IPS-NIHi7 (cell line): ENCODE measurements around the gene AIP.
A peak's percentile ranks its signal among the peaks of the same experiment; 100 is the strongest.

ENCODE experiments used
- DNase-seq: peaks from one replicate; pipeline ENCODE4 v3.0.0; 2012; ENCODE audit warnings: mixed read lengths; ENCODE audit errors: extremely low spot score

Gene AIP

GRCh38 chr11:67482827-67483798 lies at the start of gene AIP:
TSS of gene AIP (plus strand) at chr11:67483026. CDS start at chr11:67483159, 133 bp downstream.
- DNase-seq = peak; percentile 99

GRCh38 chr11:67433536-67434394 lies 49.1 kb upstream of the AIP start:
- DNase-seq = no peak

- no peak for DNase-seq
Measured at GRCh38 chr11:67434395-67434881, 48.4 kb upstream of the AIP start.

GRCh38 chr11:67435031-67435726 lies 47.6 kb upstream of the AIP start:
- no peak for DNase-seq

- no peak for DNase-seq
Measured at GRCh38 chr11:67435727-67436458, 46.9 kb upstream of the AIP start.

GRCh38 chr11:67436459-67437081 lies 46.3 kb upstream of the AIP start:
- DNase-seq = peak; percentile 84

- DNase-seq = peak; percentile 44
Measured at GRCh38 chr11:67437082-67437808, 45.6 kb upstream of the AIP start, which contains the start of gene PTPRCAP. TSS of gene PTPRCAP (minus strand) at chr11:67437682. CDS start at chr11:67437619, 63 bp downstream.

- DNase-seq = no peak
Measured at GRCh38 chr11:67437809-67438157, 45.0 kb upstream of the AIP start.

GRCh38 chr11:67438158-67438902 lies 44.5 kb upstream of the AIP start:
- DNase-seq = no peak

GRCh38 chr11:67439321-67440228 lies 43.3 kb upstream of the AIP start:
- DNase-seq = no peak

GRCh38 chr11:67440229-67441097 lies 42.4 kb upstream of the AIP start:
- no peak for DNase-seq

GRCh38 chr11:67441098-67441563 lies 41.7 kb upstream of the AIP start:
- no peak for DNase-seq

- DNase-seq = no peak
Measured at GRCh38 chr11:67441731-67442351, 41.0 kb upstream of the AIP start.

- DNase-seq = no peak
Measured at GRCh38 chr11:67442504-67443404, 40.1 kb upstream of the AIP start.

GRCh38 chr11:67445515-67445914 lies 37.3 kb upstream of the AIP start:
- no peak for DNase-seq
